HEK293 (cell line): ENCODE data around the gene TTC12.

Source experiments
- CTCF ChIA-PET: fragments of 350-600 bp; formaldehyde crosslinking; extraction: SDS; loops from one replicate; lab custom pipeline; 2021; ENCODE audit warnings: antibody characterized with exemption; lab: Yijun Ruan, JAX
- POLR2A ChIA-PET: fragments of 300-600 bp; formaldehyde crosslinking; extraction: SDS; loops from one replicate; lab custom pipeline; 2020; ENCODE audit warnings: antibody characterized with exemption, inconsistent platforms; lab: Yijun Ruan, JAX
- H3K27ac ChIP-seq: fragments of 200-500 bp; sonication (Bioruptor generic); 2 replicates; pipeline ENCODE4 v1.5.1; 2014; ENCODE audit warnings: low read depth, low read length, control low read depth, inconsistent platforms; ENCODE audit errors: extremely low read depth
- H3K36me3 ChIP-seq, 2 experiments: fragments of 200-500 bp in 1 of 2; sonication (Bioruptor generic) in 1 of 2; 1 replicate in 1 of 2; 2 replicates in 1 of 2; pipeline ENCODE4 v1.5.1; 2014 to 2017; ENCODE audit warnings: inconsistent platforms in 2 of 2, low read length in 2 of 2; ENCODE audit not compliant: control insufficient read depth in 2 of 2, insufficient read depth in 1 of 2
- H3K4me1 ChIP-seq: fragments of 200-500 bp; sonication (Bioruptor generic); 2 replicates; pipeline ENCODE4 v1.5.1; 2014; ENCODE audit warnings: mild to moderate bottlenecking, low read length, inconsistent platforms; ENCODE audit not compliant: control insufficient read depth, insufficient read depth
- H3K4me3 ChIP-seq: 2 replicates; pipeline ENCODE4 v1.5.1; 2011; ENCODE audit warnings: low read depth, mild to moderate bottlenecking, control low read depth, low read length, moderate library complexity
- H3K9me3 ChIP-seq: fragments of 200-500 bp; sonication (Bioruptor generic); 2 replicates; pipeline ENCODE4 v1.5.1; 2014; ENCODE audit warnings: low read depth, low read length, inconsistent platforms; ENCODE audit not compliant: control insufficient read depth, insufficient read depth
- FEZF1 ChIP-seq: fragments of 450-650 bp; formaldehyde crosslinking; IDR thresholded peaks from 2 replicates; pipeline ENCODE4 v1.5.1; 2016; ENCODE audit warnings: missing biosample characterization, missing genetic modification characterization
- IKZF3 ChIP-seq: fragments of 450-650 bp; IDR thresholded peaks from 2 replicates; pipeline ENCODE4 v1.5.0; 2018; ENCODE audit warnings: missing biosample characterization, mild to moderate bottlenecking, missing genetic modification characterization, moderate library complexity
- INSM2 ChIP-seq: fragments of 450-650 bp; formaldehyde crosslinking; IDR thresholded peaks from 2 replicates; pipeline ENCODE4 v1.5.1; 2016; ENCODE audit warnings: missing biosample characterization, missing genetic modification characterization
- SETDB1 ChIP-seq: IDR thresholded peaks from one replicate; pipeline ENCODE4 v1.6.1; 2017; ENCODE audit warnings: mild to moderate bottlenecking, low read length, moderate library complexity, mixed read lengths; ENCODE audit not compliant: insufficient read length
- SP7 ChIP-seq: fragments of 450-650 bp; formaldehyde crosslinking; IDR thresholded peaks from 2 replicates; pipeline ENCODE4 v1.5.1; 2016; ENCODE audit warnings: missing biosample characterization, missing genetic modification characterization
- TCF7L2 ChIP-seq: IDR thresholded peaks from 2 replicates; pipeline ENCODE4 v1.6.1; 2011; ENCODE audit warnings: low read depth, mild to moderate bottlenecking, inconsistent platforms, low read length, moderate library complexity, borderline replicate concordance
- ZBTB1 ChIP-seq: fragments of 450-650 bp; formaldehyde crosslinking; IDR thresholded peaks from 2 replicates; pipeline ENCODE4 v1.5.1; 2016; ENCODE audit warnings: missing biosample characterization, missing genetic modification characterization
- ZFP3 ChIP-seq: fragments of 450-650 bp; formaldehyde crosslinking; IDR thresholded peaks from 2 replicates; pipeline ENCODE4 v1.5.1; 2016; ENCODE audit warnings: low read depth, missing biosample characterization, missing genetic modification characterization
- ZIC2 ChIP-seq: fragments of 450-650 bp; formaldehyde crosslinking; IDR thresholded peaks from 2 replicates; pipeline ENCODE4 v1.5.1; 2016; ENCODE audit warnings: missing biosample characterization, missing genetic modification characterization
- ZNF138 ChIP-seq: fragments of 450-650 bp; formaldehyde crosslinking; IDR thresholded peaks from 2 replicates; pipeline ENCODE4 v1.5.1; 2016; ENCODE audit warnings: missing biosample characterization, missing genetic modification characterization, borderline replicate concordance
- ZNF157 ChIP-seq: fragments of 450-650 bp; formaldehyde crosslinking; IDR thresholded peaks from 2 replicates; pipeline ENCODE4 v1.5.1; 2016; ENCODE audit warnings: missing biosample characterization, missing genetic modification characterization
- ZNF175 ChIP-seq: fragments of 450-650 bp; formaldehyde crosslinking; IDR thresholded peaks from 2 replicates; pipeline ENCODE4 v1.5.1; 2016; ENCODE audit warnings: missing biosample characterization, missing genetic modification characterization
- ZNF223 ChIP-seq: fragments of 450-650 bp; formaldehyde crosslinking; IDR thresholded peaks from 2 replicates; pipeline ENCODE4 v1.5.1; 2016; ENCODE audit warnings: missing biosample characterization, missing genetic modification characterization
- ZNF302 ChIP-seq: fragments of 450-650 bp; formaldehyde crosslinking; IDR thresholded peaks from 2 replicates; pipeline ENCODE4 v1.5.1; 2016; ENCODE audit warnings: missing biosample characterization, missing genetic modification characterization, low read depth
- ZNF37A ChIP-seq: fragments of 450-650 bp; IDR thresholded peaks from 2 replicates; pipeline ENCODE4 v1.5.1; 2018; ENCODE audit warnings: missing biosample characterization, missing genetic modification characterization
- ZNF394 ChIP-seq: fragments of 450-650 bp; formaldehyde crosslinking; IDR thresholded peaks from 2 replicates; pipeline ENCODE4 v1.5.1; 2016; ENCODE audit warnings: missing biosample characterization, missing genetic modification characterization, mild to moderate bottlenecking, moderate library complexity, borderline replicate concordance
- ZNF423 ChIP-seq: fragments of 450-650 bp; formaldehyde crosslinking; IDR thresholded peaks from 2 replicates; pipeline ENCODE4 v1.5.1; 2016; ENCODE audit warnings: missing biosample characterization, missing genetic modification characterization
- ZNF514 ChIP-seq: fragments of 450-650 bp; formaldehyde crosslinking; IDR thresholded peaks from 2 replicates; pipeline ENCODE4 v1.5.1; 2016; ENCODE audit warnings: missing biosample characterization, missing genetic modification characterization
- ZNF660 ChIP-seq: fragments of 450-650 bp; IDR thresholded peaks from 2 replicates; pipeline ENCODE4 v1.5.1; 2018; ENCODE audit warnings: missing biosample characterization, mild to moderate bottlenecking, missing genetic modification characterization
- ZNF768 ChIP-seq: fragments of 450-650 bp; formaldehyde crosslinking; IDR thresholded peaks from 2 replicates; pipeline ENCODE4 v1.5.1; 2018; ENCODE audit warnings: missing biosample characterization, mild to moderate bottlenecking, missing genetic modification characterization
- ZNF792 ChIP-seq: fragments of 450-650 bp; formaldehyde crosslinking; IDR thresholded peaks from 2 replicates; pipeline ENCODE4 v1.5.1; 2016; ENCODE audit warnings: missing biosample characterization, missing genetic modification characterization
- ZNF843 ChIP-seq: fragments of 450-650 bp; formaldehyde crosslinking; IDR thresholded peaks from 2 replicates; pipeline ENCODE4 v1.5.1; 2016; ENCODE audit warnings: missing biosample characterization, missing genetic modification characterization
- TF ChIP-seq, protein P1 (sequence below): fragments of 450-650 bp; formaldehyde crosslinking; IDR thresholded peaks from 2 replicates; pipeline ENCODE4 v1.5.1; 2016; ENCODE audit warnings: missing biosample characterization, missing genetic modification characterization, low read depth
- TF ChIP-seq, protein P2 (sequence below): fragments of 450-650 bp; formaldehyde crosslinking; IDR thresholded peaks from 2 replicates; pipeline ENCODE4 v1.5.1; 2016; ENCODE audit warnings: missing biosample characterization, missing genetic modification characterization
- TF ChIP-seq, protein P3 (sequence below): fragments of 450-650 bp; formaldehyde crosslinking; IDR thresholded peaks from 2 replicates; pipeline ENCODE4 v1.5.1; 2016; ENCODE audit warnings: missing biosample characterization, missing genetic modification characterization
- TF ChIP-seq, protein P4 (sequence below): fragments of 450-650 bp; formaldehyde crosslinking; IDR thresholded peaks from 2 replicates; pipeline ENCODE4 v1.5.1; 2016; ENCODE audit warnings: missing biosample characterization, missing genetic modification characterization
- TF ChIP-seq, protein P5 (sequence below): fragments of 450-650 bp; formaldehyde crosslinking; IDR thresholded peaks from 2 replicates; pipeline ENCODE4 v1.5.1; 2016; ENCODE audit warnings: missing biosample characterization, missing genetic modification characterization

TTC12 gene

DNA sequence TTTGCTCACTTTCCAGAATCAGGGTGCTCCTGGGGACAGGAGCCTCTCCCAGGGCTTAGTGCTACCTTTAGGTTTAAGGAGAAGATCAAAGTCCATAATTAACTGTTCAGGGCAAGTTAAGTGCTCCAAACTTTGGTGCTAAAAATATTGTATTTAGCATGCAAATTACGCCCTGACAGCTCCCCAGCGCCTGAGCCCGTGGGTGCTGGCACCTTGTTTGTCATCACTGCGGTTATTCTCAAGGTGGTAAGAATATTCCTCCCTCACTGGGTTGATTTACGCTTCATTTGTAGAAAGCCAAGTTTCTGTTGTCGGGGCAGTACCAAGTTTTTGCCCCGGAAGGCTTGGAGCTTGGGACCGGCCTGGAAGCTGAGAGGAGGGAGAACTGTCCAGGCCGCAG lies 94.5 kb downstream of the TTC12 start:
- Histone ChIP-seq H3K4me3 (no peak overlapping the region), H3K4me1 (no peaks in the 10 kb centered on the region), H3K9me3 (no peaks in the 10 kb centered on the region), H3K36me3 (no peaks in the 10 kb centered on the region), H3K27ac (no peak overlapping the region)
- CTCF ChIA-PET, result interaction anchor here (0.5 to 0.7 kb wide), 3 partner anchors 16 to 956 kb away, joined by 3 to 4 read pairs (median 3); no protein-coding TSS in a partner anchor
- POLR2A ChIA-PET, result interaction anchor here (0.6 kb wide), 1 partner anchor 11 kb away, joined by 3 read pairs; no protein-coding TSS in a partner anchor
- TF ChIP-seq ZNF138 (tag by site-specific recombination), result no peak
- no peak for TF ChIP-seq ZNF175 (tag by site-specific recombination)
- no peak for TF ChIP-seq INSM2 (tag by site-specific recombination)
- TF ChIP-seq, protein P1, sequence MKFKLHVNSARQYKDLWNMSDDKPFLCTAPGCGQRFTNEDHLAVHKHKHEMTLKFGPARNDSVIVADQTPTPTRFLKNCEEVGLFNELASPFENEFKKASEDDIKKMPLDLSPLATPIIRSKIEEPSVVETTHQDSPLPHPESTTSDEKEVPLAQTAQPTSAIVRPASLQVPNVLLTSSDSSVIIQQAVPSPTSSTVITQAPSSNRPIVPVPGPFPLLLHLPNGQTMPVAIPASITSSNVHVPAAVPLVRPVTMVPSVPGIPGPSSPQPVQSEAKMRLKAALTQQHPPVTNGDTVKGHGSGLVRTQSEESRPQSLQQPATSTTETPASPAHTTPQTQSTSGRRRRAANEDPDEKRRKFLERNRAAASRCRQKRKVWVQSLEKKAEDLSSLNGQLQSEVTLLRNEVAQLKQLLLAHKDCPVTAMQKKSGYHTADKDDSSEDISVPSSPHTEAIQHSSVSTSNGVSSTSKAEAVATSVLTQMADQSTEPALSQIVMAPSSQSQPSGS (tag by site-specific recombination), result no peak
- TF ChIP-seq ZNF223 (tag by site-specific recombination), result no peak
- TF ChIP-seq ZBTB1, result no peak
- TF ChIP-seq SETDB1, result no peak
- TF ChIP-seq FEZF1 (tag by site-specific recombination), result no peak
- TF ChIP-seq ZNF157, result no peak
- TF ChIP-seq ZNF843 (tag by site-specific recombination), result no peak
- TF ChIP-seq, protein P2, sequence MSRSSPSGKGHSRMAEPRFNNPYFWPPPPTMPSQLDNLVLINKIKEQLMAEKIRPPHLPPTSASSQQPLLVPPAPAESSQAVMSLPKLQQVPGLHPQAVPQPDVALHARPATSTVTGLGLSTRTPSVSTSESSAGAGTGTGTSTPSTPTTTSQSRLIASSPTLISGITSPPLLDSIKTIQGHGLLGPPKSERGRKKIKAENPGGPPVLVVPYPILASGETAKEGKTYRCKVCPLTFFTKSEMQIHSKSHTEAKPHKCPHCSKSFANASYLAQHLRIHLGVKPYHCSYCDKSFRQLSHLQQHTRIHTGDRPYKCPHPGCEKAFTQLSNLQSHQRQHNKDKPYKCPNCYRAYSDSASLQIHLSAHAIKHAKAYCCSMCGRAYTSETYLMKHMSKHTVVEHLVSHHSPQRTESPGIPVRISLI (tag by site-specific recombination), result no peak
- no peak for TF ChIP-seq ZNF394 (tag by site-specific recombination)
- no peak for TF ChIP-seq ZNF423 (tag by site-specific recombination)
- TF ChIP-seq ZNF514, result no peak
- TF ChIP-seq ZNF37A, result no peak

DNA sequence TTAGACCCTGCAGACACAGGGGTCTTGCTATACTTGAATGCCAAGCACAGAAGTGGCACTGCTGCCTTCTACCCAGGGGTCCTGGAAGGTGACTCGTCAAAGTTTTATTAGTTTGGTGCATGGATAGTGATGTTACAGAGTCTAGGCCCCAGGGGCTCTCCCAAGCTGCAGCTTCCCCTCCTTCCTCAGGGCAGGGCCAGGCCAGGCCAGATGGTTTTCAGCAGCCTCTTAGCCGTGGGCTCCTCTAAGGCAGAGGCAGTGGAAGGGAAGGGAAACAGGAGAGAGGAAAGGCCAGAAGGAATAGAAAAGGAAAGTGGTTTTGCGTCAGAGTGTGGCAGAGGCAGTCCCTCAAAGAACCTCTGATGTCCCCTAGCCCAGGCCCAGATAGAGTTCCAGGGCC lies 95.1 kb downstream of the TTC12 start:
- POLR2A ChIA-PET, result no interaction called here
- TF ChIP-seq INSM2 (tag by site-specific recombination) (no peak), TCF7L2 (no peak), ZNF792 (tag by site-specific recombination) (no peak), ZIC2 (tag by site-specific recombination) (no peak), ZNF768 (no peak), ZFP3 (tag by site-specific recombination) (no peak), ZNF302 (tag by site-specific recombination) (no peak), SP7 (tag by site-specific recombination) (no peak), ZNF514 (no peak), ZNF660 (no peak), IKZF3 (tag by site-specific recombination) (no peak), ZNF423 (tag by site-specific recombination) (no peak)
- TF ChIP-seq, protein P3, sequence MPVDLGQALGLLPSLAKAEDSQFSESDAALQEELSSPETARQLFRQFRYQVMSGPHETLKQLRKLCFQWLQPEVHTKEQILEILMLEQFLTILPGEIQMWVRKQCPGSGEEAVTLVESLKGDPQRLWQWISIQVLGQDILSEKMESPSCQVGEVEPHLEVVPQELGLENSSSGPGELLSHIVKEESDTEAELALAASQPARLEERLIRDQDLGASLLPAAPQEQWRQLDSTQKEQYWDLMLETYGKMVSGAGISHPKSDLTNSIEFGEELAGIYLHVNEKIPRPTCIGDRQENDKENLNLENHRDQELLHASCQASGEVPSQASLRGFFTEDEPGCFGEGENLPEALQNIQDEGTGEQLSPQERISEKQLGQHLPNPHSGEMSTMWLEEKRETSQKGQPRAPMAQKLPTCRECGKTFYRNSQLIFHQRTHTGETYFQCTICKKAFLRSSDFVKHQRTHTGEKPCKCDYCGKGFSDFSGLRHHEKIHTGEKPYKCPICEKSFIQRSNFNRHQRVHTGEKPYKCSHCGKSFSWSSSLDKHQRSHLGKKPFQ (tag by site-specific recombination), result no peak
- TF ChIP-seq, protein P4, sequence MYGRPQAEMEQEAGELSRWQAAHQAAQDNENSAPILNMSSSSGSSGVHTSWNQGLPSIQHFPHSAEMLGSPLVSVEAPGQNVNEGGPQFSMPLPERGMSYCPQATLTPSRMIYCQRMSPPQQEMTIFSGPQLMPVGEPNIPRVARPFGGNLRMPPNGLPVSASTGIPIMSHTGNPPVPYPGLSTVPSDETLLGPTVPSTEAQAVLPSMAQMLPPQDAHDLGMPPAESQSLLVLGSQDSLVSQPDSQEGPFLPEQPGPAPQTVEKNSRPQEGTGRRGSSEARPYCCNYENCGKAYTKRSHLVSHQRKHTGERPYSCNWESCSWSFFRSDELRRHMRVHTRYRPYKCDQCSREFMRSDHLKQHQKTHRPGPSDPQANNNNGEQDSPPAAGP (tag by site-specific recombination), result no peak
- TF ChIP-seq, protein P5, sequence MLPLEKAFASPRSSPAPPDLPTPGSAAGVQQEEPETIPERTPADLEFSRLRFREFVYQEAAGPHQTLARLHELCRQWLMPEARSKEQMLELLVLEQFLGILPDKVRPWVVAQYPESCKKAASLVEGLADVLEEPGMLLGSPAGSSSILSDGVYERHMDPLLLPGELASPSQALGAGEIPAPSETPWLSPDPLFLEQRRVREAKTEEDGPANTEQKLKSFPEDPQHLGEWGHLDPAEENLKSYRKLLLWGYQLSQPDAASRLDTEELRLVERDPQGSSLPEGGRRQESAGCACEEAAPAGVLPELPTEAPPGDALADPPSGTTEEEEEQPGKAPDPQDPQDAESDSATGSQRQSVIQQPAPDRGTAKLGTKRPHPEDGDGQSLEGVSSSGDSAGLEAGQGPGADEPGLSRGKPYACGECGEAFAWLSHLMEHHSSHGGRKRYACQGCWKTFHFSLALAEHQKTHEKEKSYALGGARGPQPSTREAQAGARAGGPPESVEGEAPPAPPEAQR, result no peak

More for the DNA sequence above, 95.1 kb downstream of the TTC12 start:
- Histone ChIP-seq H3K27ac (no peak overlapping the region), H3K9me3 (no peaks in the 10 kb centered on the region), H3K36me3 (no peaks in the 10 kb centered on the region), H3K4me1 (no peaks in the 10 kb centered on the region), H3K4me3 (no peak overlapping the region)
- CTCF ChIA-PET, result interaction anchor here (0.5 to 0.6 kb wide), 2 partner anchors 123 to 956 kb away, joined by 3 read pairs; no protein-coding TSS in a partner anchor
